Urinary bladder (tissue), 4 donors: ENCODE results near the gene PIGR. TPM values are rescaled to one million over a fixed set of nuclear protein-coding genes. Genes with fewer than 3 reads are reported as not detected.

Source experiments
- DNase-seq: peaks from one replicate; pipeline ENCODE4 v3.0.0-alpha.2; 2015; ENCODE audit errors: extremely low spot score
- H3K27ac ChIP-seq: one replicate; pipeline ENCODE4 v1.5.1; 2013; ENCODE audit warnings: low read depth, mild to moderate bottlenecking, moderate library complexity
- H3K36me3 ChIP-seq: one replicate; pipeline ENCODE4 v1.6.1; 2013; ENCODE audit warnings: mild to moderate bottlenecking, moderate library complexity; ENCODE audit not compliant: insufficient read depth
- H3K4me1 ChIP-seq: one replicate; pipeline ENCODE4 v1.6.1; 2013; ENCODE audit warnings: mild to moderate bottlenecking, moderate library complexity; ENCODE audit not compliant: insufficient read depth
- H3K4me3 ChIP-seq: one replicate; pipeline ENCODE4 v1.5.1; 2013; ENCODE audit warnings: low read depth, low read length
- WGBS: extraction: QIAGEN DNeasy Blood & Tissue Kit; methylation state at CpG from one replicate; pipeline ENCODE4 v1.1.7; 2013; 5-methylcytosine and 5-hydroxymethylcytosine counted together
- polyA plus RNA-seq: library from polyadenylated mRNA; stranded (reverse); fragments of 200-250 nt; gene quantifications from one replicate; pipeline ENCODE4 v1.2.3, GENCODE V29; 2013
- total RNA-seq: library from RNA; depleted of rRNA; stranded (reverse); fragments of >200 nt; gene quantifications from one replicate; pipeline ENCODE4 v1.2.3, GENCODE V29; 2014
- donor health status: healthy with polysubstance abuse.
- donor health status: healthy.

PIGR gene
- total and polyA plus RNA-seq, 2 donors: 2.3 to 27.5 TPM

GRCh38 chr1:206953626-206954025, 7.4 kb upstream of the PIGR start:
- H3K27ac ChIP-seq: no peak overlapping the region
- DNase-seq: no peak
- no peaks in the 10 kb centered on the region for H3K4me1 ChIP-seq
- WGBS: 90% methylated on average over 2 of the region's 2 CpGs
- H3K4me3 ChIP-seq: no peak overlapping the region
- no peaks in the 10 kb centered on the region for H3K36me3 ChIP-seq

GRCh38 chr1:206953126-206953525, 6.9 kb upstream of the PIGR start:
- Histone ChIP-seq H3K4me3 (no peak overlapping the region), H3K36me3 (no peaks in the 10 kb centered on the region), H3K27ac (no peak overlapping the region), H3K4me1 (no peaks in the 10 kb centered on the region)
- WGBS: 89% methylated on average over 3 of the region's 3 CpGs
- DNase-seq: no peak

GRCh38 chr1:206952171-206952570, 5.9 kb upstream of the PIGR start:
- H3K4me1 ChIP-seq: no peaks in the 10 kb centered on the region
- H3K27ac ChIP-seq: no peak overlapping the region
- 65% methylated on average over 4 of the region's 4 CpGs for WGBS
- H3K4me3 ChIP-seq: no peak overlapping the region
- DNase-seq: no peak
- no peaks in the 10 kb centered on the region for H3K36me3 ChIP-seq

GRCh38 chr1:206951318-206952100, 5.2 kb upstream of the PIGR start:
- Histone ChIP-seq H3K27ac (no peak overlapping the region), H3K4me1 (no peaks in the 10 kb centered on the region), H3K4me3 (no peak overlapping the region), H3K36me3 (no peaks in the 10 kb centered on the region)
- no peak for DNase-seq
- 81% methylated on average over 4 of the region's 4 CpGs for WGBS

GRCh38 chr1:206949641-206950040, 3.4 kb upstream of the PIGR start:
- WGBS: 92% methylated on average over 5 of the region's 5 CpGs
- Histone ChIP-seq H3K4me1 (no peaks in the 10 kb centered on the region), H3K27ac (no peak overlapping the region), H3K4me3 (no peak overlapping the region), H3K36me3 (no peaks in the 10 kb centered on the region)
- DNase-seq: no peak

GRCh38 chr1:206949208-206949607, 2.9 kb upstream of the PIGR start:
- Histone ChIP-seq H3K4me3 (no peak overlapping the region), H3K4me1 (no peaks in the 10 kb centered on the region), H3K36me3 (no peaks in the 10 kb centered on the region), H3K27ac (no peak overlapping the region)
- WGBS: 82% methylated on average over 4 of the region's 4 CpGs
- DNase-seq: no peak

GRCh38 chr1:206947255-206947654, 989 bp upstream of the PIGR start:
- 69% methylated on average over 3 of the region's 3 CpGs for WGBS
- DNase-seq: no peak
- H3K36me3 ChIP-seq: no peaks in the 10 kb centered on the region
- no peaks in the 10 kb centered on the region for H3K4me1 ChIP-seq
- no peak overlapping the region for H3K4me3 ChIP-seq
- no peak overlapping the region for H3K27ac ChIP-seq

GRCh38 chr1:206945779-206946178, 487 bp downstream of the PIGR start:
- no peak overlapping the region for H3K4me3 ChIP-seq
- H3K4me1 ChIP-seq: no peaks in the 10 kb centered on the region
- no peak for DNase-seq
- H3K27ac ChIP-seq: no peak overlapping the region
- WGBS: 97% methylated on average over 4 of the region's 4 CpGs
- no peaks in the 10 kb centered on the region for H3K36me3 ChIP-seq

- Histone ChIP-seq H3K36me3 (no peaks in the 10 kb centered on the region), H3K4me3 (no peak overlapping the region), H3K27ac (no peak overlapping the region), H3K4me1 (no peaks in the 10 kb centered on the region)
- DNase-seq: no peak
- 62% methylated on average over 5 of the region's 5 CpGs for WGBS
These were observed 1.6 kb downstream of the PIGR start for GRCh38 chr1:206944703-206945102.

GRCh38 chr1:206941766-206942418, 4.4 kb downstream of the PIGR start:
- no peak overlapping the region for H3K27ac ChIP-seq
- H3K36me3 ChIP-seq: no peaks in the 10 kb centered on the region
- 20% methylated on average over 6 of the region's 6 CpGs for WGBS
- no peak overlapping the region for H3K4me3 ChIP-seq
- H3K4me1 ChIP-seq: no peaks in the 10 kb centered on the region
- no peak for DNase-seq

- Histone ChIP-seq H3K36me3 (no peaks in the 10 kb centered on the region), H3K4me1 (no peaks in the 10 kb centered on the region), H3K27ac (no peak overlapping the region), H3K4me3 (no peak overlapping the region)
- DNase-seq: no peak
- 90% methylated on average over 3 of the region's 3 CpGs for WGBS
These were observed 5.7 kb downstream of the PIGR start for GRCh38 chr1:206940588-206940936.

GRCh38 chr1:206939841-206940587, 6.3 kb downstream of the PIGR start:
- WGBS: 88% methylated on average over 9 of the region's 9 CpGs
- Histone ChIP-seq H3K36me3 (no peaks in the 10 kb centered on the region), H3K27ac (no peak overlapping the region), H3K4me1 (no peaks in the 10 kb centered on the region), H3K4me3 (no peak overlapping the region)
- no peak for DNase-seq

- Histone ChIP-seq H3K4me1 (no peaks in the 10 kb centered on the region), H3K4me3 (no peak overlapping the region), H3K27ac (no peak overlapping the region), H3K36me3 (no peaks in the 10 kb centered on the region)
- DNase-seq: no peak
- WGBS: 92% methylated on average over 13 of the region's 13 CpGs
These were observed 7.1 kb downstream of the PIGR start for GRCh38 chr1:206939131-206939530.

GRCh38 chr1:206937425-206937824, 8.8 kb downstream of the PIGR start:
- WGBS: 87% methylated on average over 6 of the region's 6 CpGs
- Histone ChIP-seq H3K4me1 (no peaks in the 10 kb centered on the region), H3K4me3 (no peak overlapping the region), H3K36me3 (no peaks in the 10 kb centered on the region), H3K27ac (no peak overlapping the region)
- no peak for DNase-seq
